Loucy (cell line): ENCODE data around the gene KBTBD12.

Experiments used
- EZH2phosphoT487 ChIP-seq: fragments of 200-600 bp; IDR thresholded peaks from 2 replicates; pipeline ENCODE4 v1.6.1; 2018; ENCODE audit warnings: antibody characterized with exemption, mild to moderate bottlenecking, moderate library complexity, borderline replicate concordance
- TF ChIP-seq, protein P1 (sequence below): fragments of 200-600 bp; sonication (generic); conservative IDR thresholded peaks from 2 replicates; pipeline ENCODE4 v1.5.1; 2014; ENCODE audit warnings: mild to moderate bottlenecking, antibody characterized with exemption, low read length

- no peak for TF ChIP-seq EZH2phosphoT487
- TF ChIP-seq, protein P1, sequence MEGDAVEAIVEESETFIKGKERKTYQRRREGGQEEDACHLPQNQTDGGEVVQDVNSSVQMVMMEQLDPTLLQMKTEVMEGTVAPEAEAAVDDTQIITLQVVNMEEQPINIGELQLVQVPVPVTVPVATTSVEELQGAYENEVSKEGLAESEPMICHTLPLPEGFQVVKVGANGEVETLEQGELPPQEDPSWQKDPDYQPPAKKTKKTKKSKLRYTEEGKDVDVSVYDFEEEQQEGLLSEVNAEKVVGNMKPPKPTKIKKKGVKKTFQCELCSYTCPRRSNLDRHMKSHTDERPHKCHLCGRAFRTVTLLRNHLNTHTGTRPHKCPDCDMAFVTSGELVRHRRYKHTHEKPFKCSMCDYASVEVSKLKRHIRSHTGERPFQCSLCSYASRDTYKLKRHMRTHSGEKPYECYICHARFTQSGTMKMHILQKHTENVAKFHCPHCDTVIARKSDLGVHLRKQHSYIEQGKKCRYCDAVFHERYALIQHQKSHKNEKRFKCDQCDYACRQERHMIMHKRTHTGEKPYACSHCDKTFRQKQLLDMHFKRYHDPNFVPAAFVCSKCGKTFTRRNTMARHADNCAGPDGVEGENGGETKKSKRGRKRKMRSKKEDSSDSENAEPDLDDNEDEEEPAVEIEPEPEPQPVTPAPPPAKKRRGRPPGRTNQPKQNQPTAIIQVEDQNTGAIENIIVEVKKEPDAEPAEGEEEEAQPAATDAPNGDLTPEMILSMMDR = no peak
Observed at GRCh38 chr3:127981097-127981496, 66.1 kb downstream of the KBTBD12 start.
